ENCODE data around the gene MPHOSPH10. TPM values are rescaled to one million over a fixed set of nuclear protein-coding genes. Genes with fewer than 3 reads are reported as not detected.

Gene MPHOSPH10
- total and polyA plus RNA-seq, 9 donors = 19.9 to 38.8 (median 28.9) TPM

DNA sequence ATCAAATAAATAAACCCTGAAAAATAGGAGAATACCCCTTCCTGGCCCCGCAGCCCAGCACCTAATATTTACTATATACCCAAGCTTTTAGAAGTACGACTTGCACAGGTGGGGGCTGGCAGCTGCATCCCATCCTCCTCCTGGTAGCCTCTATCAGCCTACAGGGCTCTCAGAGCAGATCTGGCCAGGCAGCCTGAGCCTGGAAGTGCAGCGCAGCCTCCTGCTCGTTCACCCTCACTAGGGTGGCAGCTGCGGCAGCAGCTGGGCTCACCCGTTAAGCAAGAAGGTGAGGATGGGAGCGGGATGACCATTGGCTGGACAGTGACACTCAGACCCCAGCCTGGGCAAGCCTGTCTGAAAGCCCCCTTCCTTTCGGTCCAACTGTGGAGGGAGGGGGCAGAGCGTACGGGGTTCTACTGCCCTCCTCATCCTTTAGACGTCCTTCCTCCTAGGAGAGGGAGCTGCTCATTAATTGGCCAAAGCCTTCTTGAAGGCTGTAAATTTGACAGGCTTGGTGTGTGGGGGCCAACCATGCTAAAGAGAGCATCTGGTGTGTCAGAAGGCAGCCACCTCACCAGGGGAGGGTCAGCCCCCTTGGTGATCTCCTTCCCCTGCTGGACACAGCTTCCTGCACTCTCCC, 23.3 kb downstream of the MPHOSPH10 start:
- 65 to 71% (median 67%) methylated on average over 11 of the region's 11 CpGs for WGBS, 3 donors
- Histone ChIP-seq H3K27ac (no peak overlapping the region), H3K9me3 (no peaks in the 10 kb centered on the region), H3K4me1 (ENCODE audit: insufficient read depth) (no peaks in the 10 kb centered on the region), H3K36me3 (no peaks in the 10 kb centered on the region), H3K4me3 (no peak overlapping the region), H3K27me3 (no peaks in the 10 kb centered on the region)
- intact Hi-C loops (cut with DNase I) = no loop called here
- TF ChIP-seq POLR2A (IDR thresholded peaks at IDR 0.05) (no peak), EP300 (IDR thresholded peaks at IDR 0.05) (no peak)
- TF ChIP-seq, protein P1, sequence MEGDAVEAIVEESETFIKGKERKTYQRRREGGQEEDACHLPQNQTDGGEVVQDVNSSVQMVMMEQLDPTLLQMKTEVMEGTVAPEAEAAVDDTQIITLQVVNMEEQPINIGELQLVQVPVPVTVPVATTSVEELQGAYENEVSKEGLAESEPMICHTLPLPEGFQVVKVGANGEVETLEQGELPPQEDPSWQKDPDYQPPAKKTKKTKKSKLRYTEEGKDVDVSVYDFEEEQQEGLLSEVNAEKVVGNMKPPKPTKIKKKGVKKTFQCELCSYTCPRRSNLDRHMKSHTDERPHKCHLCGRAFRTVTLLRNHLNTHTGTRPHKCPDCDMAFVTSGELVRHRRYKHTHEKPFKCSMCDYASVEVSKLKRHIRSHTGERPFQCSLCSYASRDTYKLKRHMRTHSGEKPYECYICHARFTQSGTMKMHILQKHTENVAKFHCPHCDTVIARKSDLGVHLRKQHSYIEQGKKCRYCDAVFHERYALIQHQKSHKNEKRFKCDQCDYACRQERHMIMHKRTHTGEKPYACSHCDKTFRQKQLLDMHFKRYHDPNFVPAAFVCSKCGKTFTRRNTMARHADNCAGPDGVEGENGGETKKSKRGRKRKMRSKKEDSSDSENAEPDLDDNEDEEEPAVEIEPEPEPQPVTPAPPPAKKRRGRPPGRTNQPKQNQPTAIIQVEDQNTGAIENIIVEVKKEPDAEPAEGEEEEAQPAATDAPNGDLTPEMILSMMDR (IDR thresholded peaks at IDR 0.05) = no peak
- DNase-seq = no peak

GRCh38 chr2:71154279-71154678, 23.8 kb downstream of the MPHOSPH10 start:
- no peaks in the 10 kb centered on the region for H3K9me3 ChIP-seq
- no peak for DNase-seq
- no peak overlapping the region for H3K4me3 ChIP-seq
- no peaks in the 10 kb centered on the region for H3K4me1 ChIP-seq (ENCODE audit: insufficient read depth)
- no peaks in the 10 kb centered on the region for H3K36me3 ChIP-seq
- intact Hi-C loops (cut with DNase I) = no loop called here
- WGBS, 3 donors = 77 to 89% (median 79%) methylated on average over 8 of the region's 8 CpGs
- no peak for TF ChIP-seq POLR2A (IDR thresholded peaks at IDR 0.05)
- no peak for TF ChIP-seq EP300 (IDR thresholded peaks at IDR 0.05)
- TF ChIP-seq, protein P1 (IDR thresholded peaks at IDR 0.05) = no peak
- no peak overlapping the region for H3K27ac ChIP-seq
- H3K27me3 ChIP-seq = no peaks in the 10 kb centered on the region

- Histone ChIP-seq H3K4me1 (ENCODE audit: insufficient read depth) (no peaks in the 10 kb centered on the region), H3K36me3 (no peaks in the 10 kb centered on the region), H3K27me3 (no peaks in the 10 kb centered on the region), H3K9me3 (no peaks in the 10 kb centered on the region), H3K4me3 (no peak overlapping the region), H3K27ac (no peak overlapping the region)
- WGBS, 3 donors = 74 to 84% (median 75%) methylated on average over 6 of the region's 6 CpGs
- TF ChIP-seq POLR2A (IDR thresholded peaks at IDR 0.05) (no peak), EP300 (IDR thresholded peaks at IDR 0.05) (no peak)
- TF ChIP-seq, protein P1 (IDR thresholded peaks at IDR 0.05) = no peak
- intact Hi-C loops (cut with DNase I) = no loop called here
- no peak for DNase-seq
Observed at GRCh38 chr2:71154798-71155197, 24.4 kb downstream of the MPHOSPH10 start.

DNA sequence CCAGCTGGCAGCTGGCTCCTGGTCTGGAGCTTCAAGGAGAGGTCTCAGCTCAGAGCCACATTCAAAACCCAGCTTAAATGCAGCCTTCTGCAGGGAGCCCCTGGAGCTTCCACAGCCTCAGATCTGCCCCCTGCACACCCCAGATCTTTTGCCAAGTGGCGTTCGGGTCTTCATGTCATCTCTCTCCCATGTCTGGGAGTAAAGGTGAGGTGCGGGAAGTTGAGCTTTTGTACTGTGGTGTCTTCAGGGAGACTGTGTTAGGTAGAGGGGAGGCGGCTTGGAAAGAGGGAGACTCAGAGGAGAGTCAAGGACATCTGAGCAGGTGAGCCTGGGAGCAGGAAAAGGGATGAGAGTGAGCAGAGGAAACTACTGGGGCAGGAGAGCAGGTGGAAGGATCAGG, 25.4 kb downstream of the MPHOSPH10 start:
- WGBS, 3 donors = 84 to 88% (median 88%) methylated on average over 4 of the region's 4 CpGs
- Histone ChIP-seq H3K4me1 (ENCODE audit: insufficient read depth) (no peaks in the 10 kb centered on the region), H3K27ac (no peak overlapping the region), H3K9me3 (no peaks in the 10 kb centered on the region), H3K36me3 (no peaks in the 10 kb centered on the region), H3K4me3 (no peak overlapping the region), H3K27me3 (no peaks in the 10 kb centered on the region)
- intact Hi-C loops (cut with DNase I) = no loop called here
- TF ChIP-seq, protein P1 (IDR thresholded peaks at IDR 0.05) = no peak
- TF ChIP-seq POLR2A (IDR thresholded peaks at IDR 0.05) (no peak), EP300 (IDR thresholded peaks at IDR 0.05) (no peak)
- no peak for DNase-seq
